Measurements from ENCODE around the gene PPP1R14D. TPM values are rescaled to one million over a fixed set of nuclear protein-coding genes. Genes with fewer than 3 reads are reported as not detected.

Gene PPP1R14D
- total RNA-seq, 2 experiments from 2014 or later = not detected

GRCh38 chr15:40792394-40792793 lies 36.1 kb downstream of the PPP1R14D start:
- no TSS peak for BruUV-seq (replicated peaks)
- no peak overlapping the region for H2AFZ ChIP-seq (ENCODE audit: low read length)
- H3K27ac ChIP-seq (ENCODE audit: low read depth, low read length, poor library complexity, severe bottlenecking) = no peak overlapping the region
- no peak overlapping the region for H3K4me2 ChIP-seq (ENCODE audit: low read length)
- H3K79me2 ChIP-seq (ENCODE audit: insufficient read depth, low read depth, low read length) = 0 out of 2 replicates have a peak, but pooled peaks cover 3% of the 10 kb centered on the region
- TF ChIP-seq CTCF (conservative IDR thresholded peaks at IDR 0.05; ENCODE audit: low read length) = no peak
- no peak for TF ChIP-seq EZH2phosphoT487 (IDR thresholded peaks at IDR 0.05; ENCODE audit: borderline replicate concordance, low read depth, low read length)
- POLR2A ChIA-PET = interaction anchor here (0.7 to 1.2 kb wide), 3 partner anchors 24 to 148 kb away, joined by 3 read pairs; no protein-coding TSS in a partner anchor
- intact Hi-C loops (cut with micrococcal nuclease; ENCODE audit: unreplicated experiment) = no loop called here
- H3K9me2 ChIP-seq (ENCODE audit: insufficient read depth, low read length) = no peaks in the 10 kb centered on the region
- no peaks in the 10 kb centered on the region; the same call in 1 of the 2 replicates for H4K20me1 ChIP-seq (ENCODE audit: insufficient read depth, low read length)
- H3K36me3 ChIP-seq (ENCODE audit: insufficient read depth, low read length) = peaks cover 4% of the 10 kb centered on the region; the same call in 1 of the 2 replicates
- H3K4me1 ChIP-seq (ENCODE audit: insufficient read depth, low read length, poor library complexity, severe bottlenecking) = peaks cover 7% of the 10 kb centered on the region
- CTCF ChIA-PET (ENCODE audit: unreplicated experiment) = no interaction called here
- no peaks in the 10 kb centered on the region for H3K9me3 ChIP-seq (ENCODE audit: low read length)
- H3K4me3 ChIP-seq (ENCODE audit: low read depth, low read length, poor library complexity, severe bottlenecking) = no peak overlapping the region
- no peak for DNase-seq (ENCODE audit: low spot score)

- no peak for DNase-seq (ENCODE audit: low spot score)
- Histone ChIP-seq H3K9me2 (ENCODE audit: insufficient read depth, low read length) (no peaks in the 10 kb centered on the region), H3K4me1 (ENCODE audit: insufficient read depth, low read length, poor library complexity, severe bottlenecking) (peaks cover 20% of the 10 kb centered on the region), H3K4me3 (ENCODE audit: low read depth, low read length, poor library complexity, severe bottlenecking) (no peak overlapping the region), H3K79me2 (ENCODE audit: insufficient read depth, low read depth, low read length) (0 out of 2 replicates have a peak, but pooled peaks cover 3% of the 10 kb centered on the region), H4K20me1 (ENCODE audit: insufficient read depth, low read length) (no peaks in the 10 kb centered on the region; the same call in 1 of the 2 replicates), H3K36me3 (ENCODE audit: insufficient read depth, low read length) (peaks cover 4% of the 10 kb centered on the region; the same call in 1 of the 2 replicates), H3K27ac (ENCODE audit: low read depth, low read length, poor library complexity, severe bottlenecking) (no peak overlapping the region), H3K9me3 (ENCODE audit: low read length) (no peaks in the 10 kb centered on the region), H3K4me2 (ENCODE audit: low read length) (no peak overlapping the region), H2AFZ (ENCODE audit: low read length) (no peak overlapping the region)
- POLR2A ChIA-PET = interaction anchor here (0.6 kb wide), 1 partner anchor 77 kb away, joined by 6 read pairs; no protein-coding TSS in a partner anchor
- intact Hi-C loops (cut with micrococcal nuclease; ENCODE audit: unreplicated experiment) = no loop called here
- no peak for TF ChIP-seq EZH2phosphoT487 (IDR thresholded peaks at IDR 0.05; ENCODE audit: borderline replicate concordance, low read depth, low read length)
- TF ChIP-seq CTCF (conservative IDR thresholded peaks at IDR 0.05; ENCODE audit: low read length) = no peak
- no TSS peak for BruUV-seq (replicated peaks)
- CTCF ChIA-PET (ENCODE audit: unreplicated experiment) = no interaction called here
Observed at GRCh38 chr15:40790718-40791117, 37.8 kb downstream of the PPP1R14D start.

- BruUV-seq (replicated peaks) = no TSS peak
- peaks cover 20% of the 10 kb centered on the region for H3K4me1 ChIP-seq (ENCODE audit: insufficient read depth, low read length, poor library complexity, severe bottlenecking)
- H3K9me3 ChIP-seq (ENCODE audit: low read length) = no peaks in the 10 kb centered on the region
- H3K36me3 ChIP-seq (ENCODE audit: insufficient read depth, low read length) = peaks cover 4% of the 10 kb centered on the region; the same call in 1 of the 2 replicates
- H3K4me3 ChIP-seq (ENCODE audit: low read depth, low read length, poor library complexity, severe bottlenecking) = no peak overlapping the region
- no peak overlapping the region for H3K4me2 ChIP-seq (ENCODE audit: low read length)
- CTCF ChIA-PET (ENCODE audit: unreplicated experiment) = no interaction called here
- H3K27ac ChIP-seq (ENCODE audit: low read depth, low read length, poor library complexity, severe bottlenecking) = no peak overlapping the region
- intact Hi-C loops (cut with micrococcal nuclease; ENCODE audit: unreplicated experiment) = loop anchor here (10.0 kb wide), 1 partner anchor 275 kb away; no protein-coding TSS in a partner anchor
- H2AFZ ChIP-seq (ENCODE audit: low read length) = no peak overlapping the region
- no peaks in the 10 kb centered on the region; the same call in 1 of the 2 replicates for H4K20me1 ChIP-seq (ENCODE audit: insufficient read depth, low read length)
- POLR2A ChIA-PET = interaction anchor here (0.6 to 0.7 kb wide), 2 partner anchors 55 to 76 kb away, joined by 6 read pairs; no protein-coding TSS in a partner anchor
- H3K79me2 ChIP-seq (ENCODE audit: insufficient read depth, low read depth, low read length) = 0 out of 2 replicates have a peak, but pooled peaks cover 3% of the 10 kb centered on the region
- TF ChIP-seq CTCF (conservative IDR thresholded peaks at IDR 0.05; ENCODE audit: low read length) = no peak
- no peak for TF ChIP-seq EZH2phosphoT487 (IDR thresholded peaks at IDR 0.05; ENCODE audit: borderline replicate concordance, low read depth, low read length)
- no peak for DNase-seq (ENCODE audit: low spot score)
- H3K9me2 ChIP-seq (ENCODE audit: insufficient read depth, low read length) = no peaks in the 10 kb centered on the region
Observed at GRCh38 chr15:40789999-40790398, 38.5 kb downstream of the PPP1R14D start.

Measured in OCI-LY7 (cell line).